GM19238 (cell line): Measurements from ENCODE around the gene THSD7B.
A peak's percentile ranks its signal among the peaks of the same experiment; 100 is the strongest.

ENCODE experiments used
- DNase-seq: peaks from one replicate; pipeline ENCODE4 v3.0.0; 2011; ENCODE audit warnings: low spot score; ENCODE audit not compliant: insufficient read length

The THSD7B gene

DNA sequence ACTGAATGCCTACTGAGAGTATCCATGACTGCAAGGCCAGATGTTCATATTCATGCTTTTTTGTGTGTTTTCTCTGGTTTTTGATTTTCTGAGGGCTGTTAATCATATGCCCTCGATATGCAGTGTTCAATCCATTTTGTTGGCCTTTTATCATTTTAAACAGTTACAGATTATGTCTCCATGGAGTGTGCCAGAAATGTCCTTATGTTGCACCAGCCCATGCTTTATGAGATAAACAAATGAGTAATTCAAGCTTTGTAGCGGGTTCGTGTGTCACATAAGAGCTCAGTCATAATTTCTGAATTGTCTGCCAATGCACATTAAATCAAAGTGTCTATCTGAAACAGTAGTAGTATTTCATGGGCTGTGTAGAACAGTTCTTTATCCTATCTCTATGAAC, 583.0 kb downstream of the THSD7B start:
- no peak for DNase-seq

DNA sequence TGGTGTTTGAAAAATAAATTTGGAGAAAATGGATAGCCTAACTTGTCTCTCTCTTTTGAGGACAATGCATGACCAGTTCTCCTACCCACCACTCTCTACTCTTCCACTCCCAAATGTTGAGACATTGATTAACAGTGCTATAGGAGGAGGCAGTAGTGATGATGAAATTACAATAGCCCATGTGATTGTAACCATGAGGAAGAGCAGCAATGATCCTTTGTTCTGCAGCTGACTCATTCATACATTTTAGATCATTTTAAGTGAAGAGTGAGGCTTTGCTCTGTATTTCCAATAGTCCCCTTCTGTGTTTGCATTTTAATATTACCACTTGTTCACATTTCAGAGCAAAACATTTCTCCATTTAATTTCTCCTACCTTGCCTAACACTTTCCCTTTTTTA, 592.3 kb downstream of the THSD7B start:
- DNase-seq = no peak

DNA sequence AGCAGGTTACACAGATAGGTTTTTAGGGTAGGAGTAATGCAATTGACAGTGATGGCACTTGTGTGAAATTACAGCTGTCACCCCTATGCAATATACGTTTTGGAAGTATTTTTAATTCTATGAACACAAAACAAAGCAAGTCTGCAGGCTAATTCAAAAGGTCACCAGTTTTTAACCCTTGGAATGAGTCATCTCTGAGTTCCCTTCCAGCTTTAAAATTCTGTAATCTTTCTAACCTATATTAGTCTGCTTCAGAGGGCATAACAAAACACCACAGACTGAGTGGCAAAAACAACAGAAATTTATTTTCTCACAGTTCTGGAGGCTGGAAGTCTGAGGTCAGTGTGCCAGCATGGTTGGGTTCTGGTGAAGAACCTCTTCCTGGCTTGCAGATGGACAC, 602.0 kb downstream of the THSD7B start:
- DNase-seq = no peak

DNA sequence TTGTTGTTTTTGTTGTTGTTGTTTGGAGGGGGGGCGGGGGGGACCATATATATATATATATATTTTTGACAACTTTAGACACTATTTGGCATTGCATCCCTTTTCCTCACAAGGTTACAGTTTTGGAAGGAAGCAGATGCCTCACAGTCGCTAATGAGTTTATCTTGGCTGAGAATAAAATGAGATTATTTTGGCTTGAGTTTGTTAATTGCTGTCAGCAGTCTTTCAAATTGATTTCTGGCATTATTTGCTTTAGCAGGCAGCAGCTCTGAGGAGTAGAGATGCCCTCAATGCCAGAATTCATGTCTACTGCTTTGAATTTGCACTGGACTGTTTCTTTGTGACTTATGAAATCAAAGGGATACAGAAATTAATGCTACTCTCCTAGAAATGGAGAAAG, 603.8 kb downstream of the THSD7B start:
- DNase-seq = no peak

DNA sequence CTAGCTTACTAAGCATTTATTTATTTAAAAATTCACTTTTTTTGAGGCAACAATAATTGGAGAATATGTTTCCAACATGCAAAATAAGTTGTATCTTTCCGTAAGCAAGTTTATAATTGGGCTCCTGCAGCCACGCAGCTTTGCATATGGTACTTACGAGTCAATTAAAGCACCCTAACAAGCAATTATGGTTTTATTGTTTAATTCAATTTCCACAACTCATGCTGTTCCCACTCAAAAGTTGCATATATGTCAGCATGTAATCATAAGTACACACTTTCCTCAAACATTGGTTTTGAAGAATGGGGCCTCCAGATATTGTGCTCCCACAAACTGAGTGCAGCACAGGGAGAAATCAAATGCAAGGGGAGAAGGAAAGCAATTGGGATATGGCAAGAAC, 613.8 kb downstream of the THSD7B start:
- no peak for DNase-seq

DNA sequence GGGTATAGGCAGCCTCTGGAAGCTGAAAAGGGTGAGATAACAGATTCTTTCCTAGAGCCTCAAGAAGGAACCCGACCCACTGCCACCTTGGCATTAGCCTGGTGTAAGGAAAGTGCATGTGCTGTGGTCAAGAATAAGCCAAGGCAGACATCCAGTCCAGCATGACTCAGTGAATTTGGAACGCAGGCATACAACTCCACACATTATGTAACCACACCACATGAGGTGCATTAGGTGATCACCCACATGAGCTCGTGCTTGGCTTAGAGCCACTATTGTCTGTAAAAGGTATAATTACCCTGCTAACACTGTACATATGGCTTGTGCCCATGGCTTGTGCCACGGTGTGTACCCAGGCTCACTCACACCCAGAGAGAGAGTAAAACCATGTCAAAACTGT, 615.3 kb downstream of the THSD7B start:
- no peak for DNase-seq

DNA sequence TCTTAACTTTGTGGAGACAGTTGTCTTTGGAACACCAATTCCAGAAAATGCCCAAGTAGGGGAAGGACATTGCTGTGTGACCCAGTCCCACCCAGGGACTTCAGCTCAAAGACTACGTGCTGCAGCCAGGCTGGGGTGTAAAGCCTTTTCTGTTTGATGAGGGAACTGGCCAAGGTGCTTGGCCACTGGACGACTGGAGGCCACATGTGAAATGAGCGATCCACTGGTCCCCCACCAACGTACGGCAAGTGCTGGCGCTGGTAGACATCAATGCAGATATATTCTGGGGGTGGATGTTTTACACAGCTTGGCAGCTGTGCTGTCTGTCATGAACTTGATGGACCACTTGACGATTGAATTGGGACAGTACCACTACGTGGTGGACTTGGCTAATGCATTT, 616.4 kb downstream of the THSD7B start:
- no peak for DNase-seq

DNA sequence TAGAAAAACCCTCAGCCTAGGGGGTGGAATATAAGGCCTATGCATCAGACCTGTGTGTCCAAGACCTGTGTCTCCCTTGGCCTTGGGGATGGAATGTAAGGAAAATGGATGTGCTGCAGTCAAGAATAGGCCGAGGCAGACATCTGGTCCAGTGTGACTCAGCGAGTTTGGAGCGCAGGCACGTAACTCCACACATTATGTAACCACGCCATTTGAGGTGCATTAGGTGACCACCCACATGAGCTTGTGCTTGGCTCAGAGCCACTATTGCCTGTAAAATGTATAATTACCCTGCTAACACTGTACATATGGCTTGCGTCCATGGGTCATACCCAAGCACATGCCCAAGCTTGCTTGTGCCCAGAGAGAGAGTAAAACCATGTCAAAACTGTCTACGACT, 618.0 kb downstream of the THSD7B start:
- DNase-seq = no peak

DNA sequence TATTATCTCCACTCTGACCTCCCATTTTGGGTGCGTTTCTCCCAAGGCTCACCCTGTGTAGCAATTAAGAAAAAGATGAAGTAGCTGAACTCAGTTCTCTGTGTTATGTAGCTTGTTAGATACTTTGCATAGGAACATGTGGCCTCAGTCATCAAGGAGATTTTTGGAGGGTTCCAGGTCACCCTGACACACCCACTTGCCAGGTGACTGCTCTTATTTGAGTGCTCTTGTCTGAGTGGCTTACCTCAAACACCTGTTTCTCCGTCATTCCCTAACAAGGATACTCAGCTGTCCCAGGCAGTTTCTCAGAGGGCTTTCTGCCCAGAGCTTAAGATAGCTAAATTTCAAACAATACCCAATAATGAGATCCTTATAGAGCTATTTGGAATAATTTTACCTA, 621.7 kb downstream of the THSD7B start:
- DNase-seq = no peak

DNA sequence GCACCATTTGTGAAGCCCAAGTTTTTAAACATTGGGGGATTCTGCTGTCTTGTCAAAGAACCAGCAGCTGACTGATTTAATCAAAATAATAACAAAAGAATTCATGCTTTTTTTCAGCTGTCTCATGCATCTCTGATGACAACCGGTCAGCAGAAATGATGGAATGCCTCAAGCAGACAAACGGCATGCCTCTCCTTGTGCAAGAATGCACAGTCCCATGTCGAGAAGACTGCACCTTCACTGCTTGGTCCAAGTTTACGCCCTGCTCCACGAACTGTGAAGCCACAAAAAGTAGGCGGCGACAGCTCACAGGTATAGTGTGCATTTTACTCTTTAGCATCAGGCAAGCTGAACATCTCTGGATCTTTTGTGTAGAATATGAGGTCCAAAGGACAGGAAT, 640.2 kb downstream of the THSD7B start:
- no peak for DNase-seq

DNA sequence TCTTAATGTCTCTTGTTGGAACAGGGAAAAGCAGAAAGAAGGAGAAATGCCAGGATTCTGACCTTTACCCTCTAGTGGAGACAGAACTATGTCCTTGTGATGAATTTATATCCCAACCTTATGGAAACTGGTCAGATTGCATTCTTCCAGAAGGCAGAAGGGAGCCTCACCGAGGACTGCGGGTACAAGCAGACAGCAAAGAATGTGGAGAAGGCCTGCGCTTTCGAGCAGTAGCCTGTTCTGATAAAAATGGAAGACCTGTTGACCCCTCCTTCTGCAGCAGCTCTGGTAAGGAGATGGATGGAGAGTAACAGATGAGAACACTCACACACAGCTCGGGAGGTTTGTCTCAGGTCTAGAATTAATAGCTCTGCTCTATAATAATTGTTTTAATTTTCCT, 646.2 kb downstream of the THSD7B start:
- no peak for DNase-seq

DNA sequence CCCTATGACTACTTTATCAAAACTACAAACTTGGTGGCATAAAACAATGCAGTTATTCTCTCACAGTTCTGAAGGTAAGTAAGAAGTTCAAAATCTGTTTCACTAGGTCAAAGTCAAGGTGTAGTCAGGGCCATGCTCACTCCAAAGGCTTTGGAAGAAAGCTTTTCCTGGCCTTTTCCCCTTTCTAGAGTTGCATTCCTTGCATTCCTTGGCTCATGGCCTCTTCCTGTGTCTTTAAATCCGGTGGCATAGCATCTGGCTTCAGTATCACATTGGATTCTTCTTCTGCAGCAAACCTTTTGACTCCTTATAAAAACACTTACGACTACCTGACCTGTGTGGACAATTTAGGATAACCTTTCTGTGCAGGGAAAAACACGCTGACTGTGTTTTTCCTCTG, 655.4 kb downstream of the THSD7B start:
- no peak for DNase-seq

DNA sequence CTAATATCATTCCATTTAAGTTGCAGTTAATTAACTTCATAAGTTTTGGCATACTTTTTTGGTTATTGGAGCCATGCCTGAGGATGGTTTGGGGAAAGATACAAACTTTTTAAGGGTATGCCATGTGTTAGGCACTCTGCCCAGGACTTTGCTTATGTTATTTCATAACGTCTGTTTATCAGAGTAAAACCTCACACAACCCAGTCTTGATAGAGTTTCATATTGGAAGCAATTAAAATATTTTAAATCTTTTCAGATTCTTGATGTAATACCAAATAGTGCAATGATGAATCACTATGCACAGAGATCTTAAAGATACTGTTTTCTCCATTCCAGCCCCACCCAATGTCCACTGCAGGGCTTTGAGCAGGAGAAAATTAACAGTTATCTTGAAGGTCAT, 669.8 kb downstream of the THSD7B start:
- DNase-seq = no peak

DNA sequence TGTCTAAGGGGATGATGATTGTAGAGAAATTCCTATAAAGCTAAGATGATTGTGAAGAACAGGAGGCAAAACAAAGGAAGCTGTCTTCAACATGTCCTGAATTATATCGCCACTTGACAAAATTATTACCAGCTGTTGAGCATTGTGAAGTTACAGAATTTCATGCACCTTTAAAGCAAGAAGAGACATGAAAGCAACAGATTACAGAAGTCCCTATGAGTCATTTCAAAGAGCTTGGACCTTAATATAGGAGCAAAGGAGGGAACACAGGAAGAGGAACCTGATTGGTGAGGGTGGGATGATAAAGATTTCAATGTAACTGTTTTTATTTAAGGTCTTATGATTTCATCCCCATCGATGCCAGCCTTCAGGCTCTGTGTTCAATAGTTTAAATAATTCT, 672.0 kb downstream of the THSD7B start:
- no peak for DNase-seq

DNA sequence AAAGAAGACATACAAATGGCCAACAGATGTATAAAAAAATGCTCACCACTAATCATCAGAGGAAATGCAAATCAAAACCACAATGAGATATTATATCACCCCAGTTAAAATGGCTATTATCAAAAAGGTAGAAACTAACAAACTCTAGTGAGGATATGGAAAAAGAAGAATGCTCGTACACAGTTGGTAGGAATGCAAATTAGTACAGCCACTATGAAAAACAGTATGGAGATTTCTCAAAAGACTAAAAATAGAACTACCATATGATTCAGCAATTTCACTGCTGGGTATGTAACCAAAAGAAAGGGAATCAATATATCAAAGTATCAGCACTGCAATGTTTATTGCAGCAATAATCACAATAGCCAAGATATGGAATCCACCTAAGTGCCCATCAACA, 679.6 kb downstream of the THSD7B start:
- DNase-seq = no peak

DNA sequence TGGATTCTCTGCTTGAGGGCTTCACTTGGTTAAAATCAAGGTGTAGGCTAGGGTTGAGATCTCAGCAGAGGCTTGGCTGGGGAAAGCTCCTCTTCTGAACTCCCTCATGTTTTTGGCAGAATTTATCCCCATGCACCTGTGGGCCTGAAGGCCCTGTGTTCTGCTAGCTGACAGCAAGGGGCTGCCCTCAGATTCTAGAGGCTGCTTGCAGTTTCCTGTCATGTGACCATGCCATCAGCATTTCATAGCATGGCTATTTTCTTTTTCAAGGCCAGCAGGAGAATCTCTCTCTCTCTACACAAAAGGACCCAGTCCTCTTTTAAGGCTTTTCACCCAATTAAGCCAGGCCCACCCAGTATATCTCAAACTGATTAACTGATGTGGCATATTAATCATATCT, 684.1 kb downstream of the THSD7B start:
- no peak for DNase-seq

DNA sequence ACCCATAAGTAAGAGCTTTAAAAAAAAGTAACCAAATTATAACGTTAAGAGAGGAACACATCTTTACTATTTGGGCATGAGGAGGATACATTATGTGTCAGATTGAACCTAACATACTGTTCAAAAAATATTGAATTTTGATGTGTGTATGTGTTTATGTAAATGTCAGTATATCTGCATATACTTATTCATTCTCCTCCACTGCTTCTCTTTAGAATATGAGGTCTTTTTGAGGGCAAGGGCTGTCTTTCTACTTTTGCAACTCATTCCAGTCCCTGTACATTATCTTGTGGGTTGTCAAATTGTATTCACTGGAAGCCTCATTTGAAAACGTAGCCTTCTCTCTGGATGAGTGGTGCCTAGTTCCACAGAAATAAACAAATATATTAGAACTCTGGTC, 689.5 kb downstream of the THSD7B start:
- DNase-seq = no peak

DNA sequence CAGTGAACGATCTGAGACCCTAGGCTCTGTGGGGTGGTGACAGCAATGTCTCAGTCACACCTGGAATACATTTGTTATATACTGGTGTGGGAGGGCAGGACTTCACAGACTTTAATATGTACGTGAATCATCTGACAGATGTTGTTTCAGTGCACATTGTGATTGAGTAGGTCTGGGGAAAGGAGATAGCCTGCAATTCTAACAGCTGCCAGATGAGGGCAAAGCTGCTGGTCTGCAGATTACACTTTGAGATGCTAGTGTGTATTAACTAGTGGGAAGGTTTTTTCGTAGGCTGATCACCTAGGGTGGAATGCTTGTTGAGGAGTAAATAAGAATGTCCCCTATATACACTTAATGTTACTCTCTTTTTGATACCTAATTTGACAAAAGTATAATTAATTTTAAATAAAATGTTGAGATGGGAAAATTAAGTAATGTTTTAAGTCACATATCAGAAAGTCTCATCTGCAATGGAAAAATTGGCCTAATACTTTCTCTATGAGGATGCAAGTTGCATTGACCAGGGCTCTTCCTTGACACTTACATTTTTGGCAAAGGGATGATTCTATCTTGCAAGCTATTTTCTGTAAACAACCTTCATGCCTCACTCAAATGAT, 702.0 kb downstream of the THSD7B start:
- DNase-seq = peak; percentile 3

DNA sequence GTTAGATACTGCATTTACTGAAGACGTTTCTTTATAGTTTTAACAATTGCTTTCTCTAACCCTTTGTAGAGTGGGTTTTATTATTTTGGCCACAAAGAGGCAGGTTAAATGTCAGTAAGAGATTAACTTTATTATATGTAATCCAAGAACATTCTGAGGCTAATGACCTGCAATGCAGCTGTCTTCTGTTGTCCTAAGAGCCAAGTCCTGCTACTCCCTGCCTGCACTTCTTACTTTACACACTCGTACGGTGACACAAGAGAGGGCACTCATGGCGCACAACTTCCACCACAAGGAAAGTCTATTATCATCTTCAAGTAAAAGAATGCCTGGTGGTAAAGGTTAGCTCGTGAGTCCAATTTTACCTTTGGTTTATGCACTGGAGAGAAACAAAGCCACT, 727.9 kb downstream of the THSD7B start:
- no peak for DNase-seq

DNA sequence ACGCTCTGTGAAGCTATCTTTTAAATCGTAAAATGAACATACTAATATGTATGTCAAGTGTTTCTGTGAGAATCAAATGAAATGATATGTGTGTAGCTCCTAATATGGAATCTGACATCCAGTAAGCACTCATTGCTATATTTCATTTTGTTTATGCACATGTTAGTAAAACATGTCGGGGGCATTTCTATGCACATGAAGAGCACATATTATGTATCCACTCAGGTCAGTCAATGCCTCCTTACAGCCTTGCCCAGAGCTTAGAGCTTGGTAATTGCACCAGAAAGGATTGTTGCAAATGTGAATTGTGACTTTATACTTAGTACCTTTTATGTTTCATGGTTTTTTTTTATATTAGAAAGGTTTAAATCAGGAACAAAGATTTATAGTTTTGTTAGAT, 735.3 kb downstream of the THSD7B start:
- no peak for DNase-seq

DNA sequence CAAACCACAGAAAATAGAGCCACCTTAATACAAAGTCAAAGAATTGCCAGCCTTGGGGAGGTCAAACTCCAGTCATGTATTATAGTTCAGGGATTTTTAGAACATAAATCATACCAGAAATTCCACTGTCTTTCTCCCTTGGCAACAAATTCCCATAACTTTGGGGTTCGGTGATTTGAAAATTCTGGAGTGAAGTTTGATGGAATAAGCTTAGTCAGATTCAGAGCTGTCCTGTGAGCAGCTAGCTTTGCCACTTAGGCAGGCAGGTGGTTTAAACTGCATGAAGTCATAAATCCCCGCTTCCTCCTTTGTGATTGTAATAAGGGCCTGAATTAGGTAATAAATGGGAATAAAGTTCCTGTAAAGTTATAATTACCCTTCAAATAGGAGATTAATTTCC, 741.9 kb downstream of the THSD7B start:
- no peak for DNase-seq

DNA sequence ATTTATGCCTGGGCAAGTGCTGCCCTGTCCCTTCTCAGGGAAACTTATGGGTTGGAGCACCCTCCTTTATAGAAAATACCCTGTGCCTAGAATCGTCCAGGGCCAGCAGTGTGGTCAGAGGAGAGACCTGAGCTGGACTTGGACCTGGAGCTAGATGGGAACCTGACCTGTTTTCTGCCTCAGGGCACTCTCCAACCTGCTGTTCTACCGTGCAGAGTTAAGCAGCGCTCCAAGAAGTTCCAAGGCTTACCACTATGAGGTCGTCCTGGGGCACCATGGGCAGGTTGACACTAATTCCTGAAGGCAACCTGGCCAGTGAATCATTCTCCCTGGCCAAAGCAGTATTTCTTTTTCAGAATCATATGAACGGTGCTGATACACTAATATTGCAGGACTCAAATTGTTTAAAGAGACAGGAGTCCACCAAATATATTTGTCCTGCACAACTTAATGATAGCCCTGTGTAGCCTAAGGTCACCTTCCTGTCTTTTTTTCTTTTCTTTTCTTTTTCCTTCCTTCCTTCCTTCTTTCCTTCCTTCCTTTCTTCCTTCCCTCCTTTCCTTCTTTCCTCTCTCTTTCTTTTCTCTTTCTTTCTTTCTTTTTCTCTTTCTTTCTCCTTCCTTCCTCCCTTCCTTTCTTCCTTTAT, 743.5 kb downstream of the THSD7B start:
- no peak for DNase-seq

DNA sequence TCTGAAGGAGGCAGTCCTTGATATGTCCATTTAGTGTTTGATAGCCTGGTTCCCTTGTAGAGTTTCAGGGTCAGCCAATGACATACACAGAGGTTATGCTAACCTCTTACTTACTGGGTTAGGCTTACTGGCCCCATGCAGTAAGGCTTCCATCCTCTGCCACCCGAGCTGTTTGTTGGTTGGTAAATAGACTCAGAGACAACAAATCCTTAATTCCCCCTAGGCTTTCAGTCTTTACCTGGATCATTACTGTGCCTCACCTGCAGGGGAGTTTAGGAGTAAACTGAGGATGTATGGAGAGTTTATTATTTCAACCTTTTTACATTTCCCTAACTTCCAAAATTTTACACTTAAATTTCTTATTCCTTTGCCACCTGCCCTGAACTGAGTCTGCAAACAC, 746.2 kb downstream of the THSD7B start:
- no peak for DNase-seq
